ENCODE results near the gene SPDYE4.

GRCh38 chr17:8742819-8743218, 15.5 kb downstream of the SPDYE4 start:
- TF ChIP-seq, protein P1, sequence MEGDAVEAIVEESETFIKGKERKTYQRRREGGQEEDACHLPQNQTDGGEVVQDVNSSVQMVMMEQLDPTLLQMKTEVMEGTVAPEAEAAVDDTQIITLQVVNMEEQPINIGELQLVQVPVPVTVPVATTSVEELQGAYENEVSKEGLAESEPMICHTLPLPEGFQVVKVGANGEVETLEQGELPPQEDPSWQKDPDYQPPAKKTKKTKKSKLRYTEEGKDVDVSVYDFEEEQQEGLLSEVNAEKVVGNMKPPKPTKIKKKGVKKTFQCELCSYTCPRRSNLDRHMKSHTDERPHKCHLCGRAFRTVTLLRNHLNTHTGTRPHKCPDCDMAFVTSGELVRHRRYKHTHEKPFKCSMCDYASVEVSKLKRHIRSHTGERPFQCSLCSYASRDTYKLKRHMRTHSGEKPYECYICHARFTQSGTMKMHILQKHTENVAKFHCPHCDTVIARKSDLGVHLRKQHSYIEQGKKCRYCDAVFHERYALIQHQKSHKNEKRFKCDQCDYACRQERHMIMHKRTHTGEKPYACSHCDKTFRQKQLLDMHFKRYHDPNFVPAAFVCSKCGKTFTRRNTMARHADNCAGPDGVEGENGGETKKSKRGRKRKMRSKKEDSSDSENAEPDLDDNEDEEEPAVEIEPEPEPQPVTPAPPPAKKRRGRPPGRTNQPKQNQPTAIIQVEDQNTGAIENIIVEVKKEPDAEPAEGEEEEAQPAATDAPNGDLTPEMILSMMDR (IDR thresholded peaks at IDR 0.05; ENCODE audit: low read length), result no peak
- no peak for TF ChIP-seq EZH2 (IDR thresholded peaks at IDR 0.05; ENCODE audit: borderline replicate concordance, low read length)

Data from OCI-LY1 (cell line).